BLaER1 treated with 17β-estradiol and CSF1 and Interleukin-3, amounts not matched to agents 10 nM and 100 nM (cell line): ENCODE data around the gene ZNF350.
A peak's percentile ranks its signal among the peaks of the same experiment; 100 is the strongest.
"Not testable (repeated sequence)": the region's sequence is repeated elsewhere in the genome, so short reads cannot be mapped to it uniquely, and the experiment has no call there.

Experiments used
- H3K27ac ChIP-seq, 11 experiments: shearing (Covaris generic); formaldehyde crosslinking; 2 replicates each; pipeline ENCODE4 v1.8.1; 2022
- H3K27me3 ChIP-seq, 11 experiments: shearing (Covaris generic); formaldehyde crosslinking; 2 replicates each; pipeline ENCODE4 v1.8.1; 2022
- H3K36me3 ChIP-seq, 11 experiments: shearing (Covaris generic); formaldehyde crosslinking; 2 replicates each; pipeline ENCODE4 v1.8.1; 2022
- H3K4me1 ChIP-seq, 10 experiments: shearing (Covaris generic); formaldehyde crosslinking; 2 replicates each; pipeline ENCODE4 v1.8.1; 2022
- H3K4me2 ChIP-seq, 11 experiments: shearing (Covaris generic); formaldehyde crosslinking; 2 replicates each; pipeline ENCODE4 v1.8.1; 2022
- H3K4me3 ChIP-seq, 10 experiments: shearing (Covaris generic); formaldehyde crosslinking; 2 replicates each; pipeline ENCODE4 v1.8.1; 2022
- H3K9ac ChIP-seq, 11 experiments: shearing (Covaris generic); formaldehyde crosslinking; 2 replicates each; pipeline ENCODE4 v1.8.1; 2022
- H3K9me3 ChIP-seq, 11 experiments: shearing (Covaris generic); formaldehyde crosslinking; replicated peaks in 1 of 11; 2 replicates each; pipeline ENCODE4 v1.8.1; 2022
- H4K20me1 ChIP-seq, 11 experiments: shearing (Covaris generic); formaldehyde crosslinking; 2 replicates each; pipeline ENCODE4 v1.8.1; 2022
- Cebpa-rat ChIP-seq, 11 experiments: shearing (Covaris generic); IDR thresholded peaks; 2 replicates each; pipeline ENCODE4 v1.8.1; 2022

The ZNF350 gene

GRCh38 chr19:51959791-51960190 is 26.8 kb downstream of the ZNF350 start:
- Histone ChIP-seq H3K4me1 (peaks cover 0 to 19% (median 15%) of the 10 kb centered on the region in 10 experiments; a peak in 14 of 20 replicates), H3K36me3 (peaks cover 41 to 84% (median 58%) of the 10 kb centered on the region in 11 experiments), H3K4me2 (peak overlapping the region in 8 of 11 experiments; percentile 47 to 84 (median 64); a peak in 14 of 22 replicates), H3K27ac (peak overlapping the region in 7 of 11 experiments; percentile 54 to 83 (median 70); a peak in 13 of 22 replicates), H3K9ac (peak overlapping the region in 3 of 11 experiments; percentile 50 to 55 (median 53); a peak in 3 of 22 replicates), H3K27me3 (no peaks in the 10 kb centered on the region), H3K9me3 (peaks cover 77 to 100% (median 94%) of the 10 kb centered on the region in 11 experiments), H4K20me1 (no peaks in the 10 kb centered on the region), H3K4me3 (no peak overlapping the region)
- no peak for TF ChIP-seq Cebpa-rat (IDR thresholded peaks at IDR 0.05)

- not testable (repeated sequence) for H4K20me1 ChIP-seq, H3K27ac ChIP-seq, H3K4me3 ChIP-seq, H3K9ac ChIP-seq, H3K4me2 ChIP-seq, H3K27me3 ChIP-seq
- Histone ChIP-seq H3K36me3 (peaks cover 21 to 76% (median 43%) of the 10 kb centered on the region in 11 experiments), H3K4me1 (peaks cover 0 to 19% (median 15%) of the 10 kb centered on the region in 10 experiments; a peak in 14 of 20 replicates), H3K9me3 (peaks cover 67 to 97% (median 89%) of the 10 kb centered on the region in 11 experiments)
Measured at GRCh38 chr19:51957846-51958245, 28.8 kb downstream of the ZNF350 start.

GRCh38 chr19:51948975-51949374 is 37.7 kb downstream of the ZNF350 start:
- Histone ChIP-seq H3K4me3 (peak overlapping the region in 3 of 10 experiments; percentile 19 to 33 (median 31); a peak in 3 of 20 replicates), H4K20me1 (no peaks in the 10 kb centered on the region), H3K9me3 (peaks cover 93 to 97% (median 95%) of the 10 kb centered on the region in 11 experiments), H3K4me2 (no peak overlapping the region), H3K27ac (no peak overlapping the region), H3K36me3 (peaks cover 52 to 88% (median 68%) of the 10 kb centered on the region in 11 experiments), H3K27me3 (0 out of 22 replicates have a peak, but pooled peaks cover 0 to 5% (median 0%) of the 10 kb centered on the region in 11 experiments), H3K4me1 (peaks cover 0 to 16% (median 8%) of the 10 kb centered on the region in 10 experiments; a peak in 11 of 20 replicates), H3K9ac (no peak overlapping the region)
- TF ChIP-seq Cebpa-rat (IDR thresholded peaks at IDR 0.05) = no peak

- Histone ChIP-seq H3K36me3 (peaks cover 75 to 95% (median 89%) of the 10 kb centered on the region in 11 experiments), H3K9ac (no peak overlapping the region), H3K27ac (no peak overlapping the region), H3K9me3 (peaks cover 99 to 100% (median 100%) of the 10 kb centered on the region in 11 experiments), H4K20me1 (no peaks in the 10 kb centered on the region), H3K4me3 (no peak overlapping the region), H3K4me2 (no peak overlapping the region), H3K27me3 (0 out of 22 replicates have a peak, but pooled peaks cover 0 to 5% (median 0%) of the 10 kb centered on the region in 11 experiments), H3K4me1 (peaks cover 0 to 11% (median 4%) of the 10 kb centered on the region in 10 experiments; a peak in 11 of 20 replicates)
- TF ChIP-seq Cebpa-rat (IDR thresholded peaks at IDR 0.05) = no peak
Measured at GRCh38 chr19:51946602-51947001, 40.0 kb downstream of the ZNF350 start.

GRCh38 chr19:51944798-51945552 is 41.7 kb downstream of the ZNF350 start:
- TF ChIP-seq Cebpa-rat (IDR thresholded peaks at IDR 0.05) = no peak
- Histone ChIP-seq H3K9me3 (peaks cover 100% of the 10 kb centered on the region in 11 experiments), H3K9ac (no peak overlapping the region), H3K36me3 (peaks cover 92 to 99% (median 98%) of the 10 kb centered on the region in 11 experiments), H3K27me3 (0 out of 22 replicates have a peak, but pooled peaks cover 0 to 5% (median 0%) of the 10 kb centered on the region in 11 experiments), H3K27ac (no peak overlapping the region), H3K4me1 (no peaks in the 10 kb centered on the region), H4K20me1 (no peaks in the 10 kb centered on the region), H3K4me3 (peak overlapping the region; percentile 5 to 57 (median 34); a peak in 19 of 20 replicates), H3K4me2 (no peak overlapping the region)

- Histone ChIP-seq H3K4me2 (no peak overlapping the region), H3K27ac (no peak overlapping the region), H3K27me3 (no peaks in the 10 kb centered on the region), H3K9ac (no peak overlapping the region), H3K36me3 (peaks cover 100% of the 10 kb centered on the region in 11 experiments), H3K9me3 (peaks cover 97 to 100% (median 100%) of the 10 kb centered on the region in 11 experiments), H3K4me3 (no peak overlapping the region), H4K20me1 (no peaks in the 10 kb centered on the region), H3K4me1 (no peaks in the 10 kb centered on the region)
- TF ChIP-seq Cebpa-rat (IDR thresholded peaks at IDR 0.05) = no peak
Measured at GRCh38 chr19:51938936-51939335, 47.7 kb downstream of the ZNF350 start.

GRCh38 chr19:51931921-51932320 is 54.7 kb downstream of the ZNF350 start:
- Histone ChIP-seq H3K36me3 (peaks cover 75 to 86% (median 81%) of the 10 kb centered on the region in 11 experiments), H3K27me3 (no peaks in the 10 kb centered on the region)
- no peak for TF ChIP-seq Cebpa-rat (IDR thresholded peaks at IDR 0.05)

GRCh38 chr19:51927859-51928258 is 58.8 kb downstream of the ZNF350 start:
- Histone ChIP-seq H3K4me3 (peak overlapping the region; percentile 81 to 93 (median 84)), H3K9me3 (peaks cover 69 to 86% (median 74%) of the 10 kb centered on the region in 11 experiments)

More at GRCh38 chr19:51931921-51932320, 54.7 kb downstream of the ZNF350 start:
- Histone ChIP-seq H3K4me1 (peaks cover 9 to 11% (median 9%) of the 10 kb centered on the region in 10 experiments), H3K4me3 (no peak overlapping the region), H3K27ac (no peak overlapping the region), H4K20me1 (no peaks in the 10 kb centered on the region), H3K4me2 (no peak overlapping the region), H3K9me3 (peaks cover 72 to 87% (median 77%) of the 10 kb centered on the region in 11 experiments), H3K9ac (no peak overlapping the region)

More at GRCh38 chr19:51927859-51928258, 58.8 kb downstream of the ZNF350 start:
- Histone ChIP-seq H4K20me1 (no peaks in the 10 kb centered on the region), H3K27ac (peak overlapping the region; percentile 54 to 90 (median 81)), H3K4me2 (peak overlapping the region; percentile 87 to 95 (median 91)), H3K27me3 (no peaks in the 10 kb centered on the region), H3K36me3 (peaks cover 34 to 49% (median 40%) of the 10 kb centered on the region in 11 experiments), H3K9ac (peak overlapping the region; percentile 74 to 92 (median 87)), H3K4me1 (peaks cover 9 to 15% (median 11%) of the 10 kb centered on the region in 10 experiments)
- TF ChIP-seq Cebpa-rat (IDR thresholded peaks at IDR 0.05) = no peak
